Right lobe of liver (tissue), 6 donors: ENCODE data around the gene GRIN2A. TPM values are rescaled to one million over a fixed set of nuclear protein-coding genes. Genes with fewer than 3 reads are reported as not detected.
"Not testable (repeated sequence)": the region's sequence is repeated elsewhere in the genome, so short reads cannot be mapped to it uniquely, and the experiment has no call there.

Source experiments
- ATAC-seq, 4 donors: fragments of 200-7000 bp; cut with Tn5 transposase; one replicate each; pipeline ENCODE4 v1.9.1; 2020; ENCODE audit warnings: mild to moderate bottlenecking in 4 of 4, moderate library complexity in 4 of 4
- DNase-seq, 3 donors: peaks; one replicate each; pipeline ENCODE4 v3.0.0-alpha.2; 2020
- H3K27ac ChIP-seq, 3 donors: fragments of 200-600 bp; one replicate each; pipeline ENCODE4 v1.8.0; 2022
- H3K27me3 ChIP-seq, 2 donors: fragments of 200-600 bp; one replicate each; pipeline ENCODE4 v1.8.0; 2022
- H3K36me3 ChIP-seq, 4 donors: fragments of 200-600 bp; sonication (generic) in 1 of 4; one replicate each; pipeline versions ENCODE4 v1.5.1 to v1.8.0; 2017 to 2022; ENCODE audit warnings: control low read depth in 1 of 4
- H3K4me1 ChIP-seq, 4 donors: fragments of 200-600 bp; sonication (generic) in 1 of 4; one replicate each; pipeline versions ENCODE4 v1.5.1 to v1.8.0; 2017 to 2022; ENCODE audit warnings: control low read depth in 1 of 4
- H3K4me3 ChIP-seq, 3 donors: fragments of 200-600 bp; one replicate each; pipeline ENCODE4 v1.8.0; 2022
- H3K9me3 ChIP-seq, 4 donors: fragments of 200-600 bp; sonication (generic) in 1 of 4; one replicate each; pipeline versions ENCODE4 v1.5.1 to v1.8.0; 2017 to 2022; ENCODE audit warnings: control low read depth in 1 of 4
- CTCF ChIP-seq, 4 donors: fragments of 200-600 bp in 3 of 4; fragments of 450-650 bp in 1 of 4; IDR thresholded peaks; one replicate each; pipeline versions ENCODE4 v1.5.1 to v1.8.0; 2016 to 2022; ENCODE audit warnings: antibody characterized with exemption in 4 of 4, mild to moderate bottlenecking in 2 of 4
- POLR2A ChIP-seq: fragments of 450-650 bp; IDR thresholded peaks from one replicate; pipeline ENCODE4 v1.6.1; 2017; ENCODE audit warnings: antibody characterized with exemption, mild to moderate bottlenecking
- WGBS: methylation state at CpG from one replicate; pipeline ENCODE4 v1.1.6; 2018; ENCODE audit warnings: low coverage, low lambda C conversion rate; ENCODE audit not compliant: insufficient coverage; ENCODE audit errors: missing lambda C conversion rate; 5-methylcytosine and 5-hydroxymethylcytosine counted together
- intact Hi-C, 2 donors: fragments of 100-400 bp; cut with DNase I; formaldehyde crosslinking; loops; one replicate each; pipeline versions ENCODE4 v1.11.2 to v1.14.1; 2022
- total RNA-seq, 6 experiments: library from RNA; depleted of rRNA in 2 of 6; stranded (reverse); fragments of >200 nt in 2 of 6; fragmentation: NEBNext Ultra II Directional in 3 of 6; extraction: Animal tissue kit (Norgen Biotek cat#: 25700) in 3 of 6; gene quantifications; one replicate each; pipeline versions ENCODE4 v1.1.0 to v1.2.4, GENCODE V29; 2016 to 2023
- donor health status: DM: no; HTN: yes; CAD: no.
- donor health status: DM: no; HTN: no; CAD: no.
- donor health status: DM: no; HTN: no; CAD: no.
- donor health status: DM: no; HTN: yes; CAD: no.
- donor health status: DM: no; HTN: yes; CAD: no.

Gene GRIN2A
- total RNA-seq, 6 experiments from 2014 or later, result not detected

- H3K4me1 ChIP-seq, result no peaks in the 10 kb centered on the region
- no peaks in the 10 kb centered on the region for H3K9me3 ChIP-seq
- H3K27me3 ChIP-seq, result no peaks in the 10 kb centered on the region
- TF ChIP-seq CTCF (IDR thresholded peaks at IDR 0.05) (no peak), POLR2A (no peak)
- H3K27ac ChIP-seq, result no peak overlapping the region
- intact Hi-C loops, result no loop called here
- no peaks in the 10 kb centered on the region for H3K36me3 ChIP-seq
- no peak for DNase-seq
- no peak for ATAC-seq
- H3K4me3 ChIP-seq, result no peak overlapping the region
- 60% methylated on average over 4 of the region's 4 CpGs for WGBS
Observed at GRCh38 chr16:9895817-9896216, 286.4 kb downstream of the GRIN2A start.

GRCh38 chr16:9885876-9886275 lies 296.4 kb downstream of the GRIN2A start:
- no peak for DNase-seq
- no peak for ATAC-seq
- Histone ChIP-seq H3K27me3 (no peaks in the 10 kb centered on the region), H3K4me1 (no peaks in the 10 kb centered on the region), H3K9me3 (no peaks in the 10 kb centered on the region), H3K27ac (no peak overlapping the region), H3K4me3 (no peak overlapping the region), H3K36me3 (no peaks in the 10 kb centered on the region)
- 55% methylated on average over 1 of the region's 1 CpG for WGBS
- intact Hi-C loops, result no loop called here
- TF ChIP-seq POLR2A, result no peak
- no peak for TF ChIP-seq CTCF (IDR thresholded peaks at IDR 0.05)

GRCh38 chr16:9885467-9885866 lies 296.8 kb downstream of the GRIN2A start:
- Histone ChIP-seq H3K27ac (no peak overlapping the region), H3K9me3 (no peaks in the 10 kb centered on the region), H3K4me3 (no peak overlapping the region), H3K27me3 (no peaks in the 10 kb centered on the region), H3K4me1 (no peaks in the 10 kb centered on the region), H3K36me3 (no peaks in the 10 kb centered on the region)
- 5% methylated on average over 4 of the region's 9 CpGs for WGBS
- TF ChIP-seq POLR2A (no peak), CTCF (IDR thresholded peaks at IDR 0.05) (no peak)
- intact Hi-C loops, result no loop called here
- ATAC-seq (no peak), DNase-seq (no peak)

- DNase-seq, H3K4me1 ChIP-seq, ATAC-seq, H3K9me3 ChIP-seq, H3K36me3 ChIP-seq, H3K4me3 ChIP-seq, intact Hi-C loops, H3K27me3 ChIP-seq, H3K27ac ChIP-seq: not testable (repeated sequence)
- 61% methylated on average over 2 of the region's 3 CpGs for WGBS
Observed at GRCh38 chr16:9875981-9876380, 306.2 kb downstream of the GRIN2A start.

GRCh38 chr16:9874219-9874618 lies 308.0 kb downstream of the GRIN2A start:
- WGBS, result 45% methylated on average over 7 of the region's 7 CpGs
- TF ChIP-seq CTCF (IDR thresholded peaks at IDR 0.05) (no peak), POLR2A (no peak)
- Histone ChIP-seq H3K9me3 (no peaks in the 10 kb centered on the region), H3K4me3 (no peak overlapping the region), H3K27ac (no peak overlapping the region), H3K4me1 (no peaks in the 10 kb centered on the region), H3K36me3 (no peaks in the 10 kb centered on the region), H3K27me3 (no peaks in the 10 kb centered on the region)
- intact Hi-C loops, result no loop called here
- DNase-seq, result no peak
- no peak for ATAC-seq
